K562 (cell line): ENCODE results near the gene PNPLA8. TPM values are rescaled to one million over a fixed set of nuclear protein-coding genes. Genes with fewer than 3 reads are reported as not detected.

ENCODE experiments used
- ATAC-seq: fragments of 200-7000 bp; cut with Tn5 transposase; 3 replicates; pipeline ENCODE4 v1.9.1; 2020; ENCODE audit warnings: moderate library complexity
- BruUV-seq: library from RNA; stranded (reverse); fragments of 400-500 nt; replicated peaks from 2 replicates; lab custom pipeline; 2021; lab: Mats Ljungman, UMichigan
- CTCF ChIA-PET: fragments of 300-600 bp; formaldehyde crosslinking; extraction: SDS; loops from one replicate; lab custom pipeline; 2021; ENCODE audit warnings: low intra/inter-chr PET ratio; lab: Yijun Ruan, JAX
- POLR2A ChIA-PET: fragments of 300-600, 350-650 bp; sonication (Branson Sonifier 250); formaldehyde crosslinking; extraction: SDS; loops from one replicate; lab custom pipeline; 2021; ENCODE audit warnings: antibody characterized with exemption, inconsistent platforms; lab: Yijun Ruan, JAX
- DNase-seq, 4 experiments: peaks; one replicate each; pipeline versions ENCODE4 v3.0.0 to v3.0.0-alpha.2; 2011 to 2018; ENCODE audit warnings: low spot score in 3 of 4, mixed read lengths in 3 of 4; ENCODE audit errors: extremely low read depth in 1 of 4
- FAIRE-seq: peaks from 2 replicates; lab custom pipeline; 2011; peaks lifted over from hg19 to GRCh38; lab: Jason Lieb, UNC
- H2AFZ ChIP-seq: 2 replicates; pipeline ENCODE4 v1.6.0; 2011; ENCODE audit warnings: low read depth, low read length, control low read depth, inconsistent platforms
- H3K27ac ChIP-seq: fragments of 200-600 bp; 3 replicates; pipeline ENCODE4 v1.8.0; 2011; ENCODE audit warnings: low read depth, mild to moderate bottlenecking, control low read depth, inconsistent platforms, low read length, moderate library complexity, mixed read lengths; ENCODE audit errors: extremely low read depth
- H3K27me3 ChIP-seq, 2 experiments: fragments of 300-600 bp in 1 of 2; 2 replicates in 1 of 2; 3 replicates in 1 of 2; pipeline versions ENCODE4 v1.6.0 to v1.8.0; 2011; ENCODE audit warnings: inconsistent platforms in 2 of 2, low read length in 2 of 2, mild to moderate bottlenecking in 1 of 2, mixed read lengths in 1 of 2, moderate library complexity in 1 of 2; ENCODE audit not compliant: control insufficient read depth in 2 of 2, insufficient read depth in 2 of 2
- H3K36me3 ChIP-seq: fragments of 300-600 bp; 3 replicates; pipeline ENCODE4 v1.8.0; 2011; ENCODE audit warnings: mild to moderate bottlenecking, low read length, inconsistent platforms; ENCODE audit not compliant: control insufficient read depth, insufficient read depth
- H3K4me1 ChIP-seq, 2 experiments: fragments of 200-600 bp in 1 of 2; replicated peaks in 1 of 2; 2 replicates in 1 of 2; 3 replicates in 1 of 2; pipeline versions ENCODE4 v1.5.1 to v1.8.0; 2011; ENCODE audit warnings: inconsistent platforms in 2 of 2, low read length in 2 of 2, mild to moderate bottlenecking in 1 of 2, mixed read lengths in 1 of 2, moderate library complexity in 1 of 2; ENCODE audit not compliant: control insufficient read depth in 2 of 2, insufficient read depth in 2 of 2
- H3K4me2 ChIP-seq: 2 replicates; pipeline ENCODE4 v1.6.1; 2011; ENCODE audit warnings: low read length, control low read depth, inconsistent platforms, mixed read lengths; ENCODE audit not compliant: insufficient read depth
- H3K4me3 ChIP-seq: fragments of 200-600 bp; sonication (generic), shearing (Covaris generic); 2 replicates; pipeline ENCODE4 v1.5.1; 2016; ENCODE audit warnings: control low read depth, inconsistent platforms
- H3K79me2 ChIP-seq: fragments of 200-600 bp; 3 replicates; pipeline ENCODE4 v1.8.0; 2011; ENCODE audit warnings: low read length, inconsistent platforms; ENCODE audit not compliant: control insufficient read depth, insufficient read depth
- H3K9ac ChIP-seq, 2 experiments: 2 replicates each; pipeline versions ENCODE4 v1.6.0 to v1.6.1; 2011; ENCODE audit warnings: low read depth in 2 of 2, low read length in 2 of 2, control low read depth in 1 of 2, inconsistent platforms in 1 of 2, mild to moderate bottlenecking in 1 of 2, mixed read lengths in 1 of 2; ENCODE audit not compliant: insufficient read depth in 1 of 2
- H3K9me1 ChIP-seq: one replicate; pipeline ENCODE4 v1.6.0; 2011; ENCODE audit warnings: inconsistent platforms, mild to moderate bottlenecking, low read length, moderate library complexity; ENCODE audit not compliant: control insufficient read depth, insufficient read depth
- H3K9me3 ChIP-seq: replicated peaks from 2 replicates; pipeline ENCODE4 v1.5.1; 2011; ENCODE audit warnings: low read depth, low read length, inconsistent platforms; ENCODE audit not compliant: control insufficient read depth, insufficient read depth
- H4K20me1 ChIP-seq: replicated peaks from 2 replicates; pipeline ENCODE4 v1.6.1; 2011; ENCODE audit warnings: low read length, inconsistent platforms, mixed read lengths; ENCODE audit not compliant: control insufficient read depth, insufficient read depth
- FOS ChIP-seq: IDR thresholded peaks from 3 replicates; pipeline ENCODE4 v1.6.1; 2011; ENCODE audit not compliant: insufficient read length; ENCODE audit errors: extremely low read depth
- HOXB6 ChIP-seq: fragments of 250-450 bp; sonication (Bioruptor Pico); IDR thresholded peaks from 2 replicates; pipeline ENCODE4 v1.5.1; 2022; ENCODE audit warnings: mild to moderate bottlenecking, borderline replicate concordance
- LARP7 ChIP-seq: fragments of 450-650 bp; IDR thresholded peaks from 2 replicates; pipeline ENCODE4 v1.6.1; 2016
- NR1H2 ChIP-seq: sonication (generic); formaldehyde crosslinking; IDR thresholded peaks from 2 replicates; pipeline ENCODE4 v1.4.0; 2020; ENCODE audit warnings: mild to moderate bottlenecking, missing genetic modification reagents
- RAD51 ChIP-seq: fragments of 450-650 bp; IDR thresholded peaks from 2 replicates; pipeline ENCODE4 v1.7.1; 2016; ENCODE audit warnings: low read depth, mild to moderate bottlenecking, borderline replicate concordance
- RB1 ChIP-seq: fragments of 450-650 bp; IDR thresholded peaks from 2 replicates; pipeline ENCODE4 v1.6.1; 2017; ENCODE audit warnings: low read depth, mild to moderate bottlenecking
- TARDBP ChIP-seq: fragments of 450-650 bp; IDR thresholded peaks from 2 replicates; pipeline ENCODE4 v1.6.1; 2016
- XRCC5 ChIP-seq: fragments of 200-400 bp; formaldehyde crosslinking; IDR thresholded peaks from 2 replicates; pipeline ENCODE4 v1.6.1; 2017; ENCODE audit warnings: low read depth, mild to moderate bottlenecking, low read length
- ZNF165 ChIP-seq: fragments of 250-450 bp; sonication (Bioruptor Pico); IDR thresholded peaks from 2 replicates; pipeline ENCODE4 v1.4.0; 2020; ENCODE audit warnings: borderline replicate concordance
- WGBS: fragments of 100-300 bp; shearing (Covaris generic); methylation state at CpG from one replicate; pipeline ENCODE4 v1.1.6; 2016; ENCODE audit warnings: low coverage, mixed read lengths; ENCODE audit not compliant: insufficient coverage; ENCODE audit errors: missing lambda C conversion rate; 5-methylcytosine and 5-hydroxymethylcytosine counted together
- in situ Hi-C: fragments of 300-500 bp; cut with MboI; formaldehyde crosslinking; loops from 4 replicates; pipeline ENCODE4 v1.15.0; 2018; ENCODE audit warnings: inconsistent platforms, mixed read lengths
- intact Hi-C: fragments of 100-400 bp; cut with micrococcal nuclease; formaldehyde crosslinking; loops from 2 replicates; pipeline ENCODE4 v1.14.2; 2022
- polyA plus RNA-seq, 8 experiments: library from polyadenylated mRNA; depleted of rRNA in 4 of 8; stranded (reverse) in 5 of 8; unstranded in 3 of 8; fragments of >200 nt; fragmentation: Nextera tagmentation in 2 of 8; fragmentation: Illumina TruSeq in 1 of 8; extraction: Ambion mirVana in 2 of 8; extraction: Trizol in 1 of 8; gene quantifications; 2 replicates each; pipeline versions ENCODE4 v1.2.1 to v1.2.3, GENCODE V29; 2011 to 2014; ENCODE audit warnings: inconsistent platforms in 1 of 8, missing spikeins in 1 of 8
- total RNA-seq, 7 experiments: library from RNA; depleted of rRNA in 6 of 7; stranded (reverse); fragments of >200 nt in 6 of 7; fragmentation: Illumina TruSeq in 2 of 7; extraction: Trizol in 2 of 7; gene quantifications; 2 replicates each; pipeline versions ENCODE4 v1.2.1 to v1.2.3, GENCODE V29; 2011 to 2021; ENCODE audit warnings: low replicate concordance in 1 of 7
- TF ChIP-seq, protein P1 (sequence below): fragments of 250-450 bp; sonication (Bioruptor Pico); IDR thresholded peaks from 2 replicates; pipeline ENCODE4 v1.4.0; 2020; ENCODE audit warnings: mild to moderate bottlenecking
- TF ChIP-seq, protein P2 (sequence below): fragments of 450-650 bp; IDR thresholded peaks from 2 replicates; pipeline ENCODE4 v1.6.1; 2016; ENCODE audit warnings: mild to moderate bottlenecking, moderate library complexity

The PNPLA8 gene
- total and polyA plus RNA-seq, 9 of the 15 experiments (the other 6 are each of a cell fraction or from before 2014, with no cell fraction given) = 12.8 to 27.6 (median 16.3) TPM

DNA sequence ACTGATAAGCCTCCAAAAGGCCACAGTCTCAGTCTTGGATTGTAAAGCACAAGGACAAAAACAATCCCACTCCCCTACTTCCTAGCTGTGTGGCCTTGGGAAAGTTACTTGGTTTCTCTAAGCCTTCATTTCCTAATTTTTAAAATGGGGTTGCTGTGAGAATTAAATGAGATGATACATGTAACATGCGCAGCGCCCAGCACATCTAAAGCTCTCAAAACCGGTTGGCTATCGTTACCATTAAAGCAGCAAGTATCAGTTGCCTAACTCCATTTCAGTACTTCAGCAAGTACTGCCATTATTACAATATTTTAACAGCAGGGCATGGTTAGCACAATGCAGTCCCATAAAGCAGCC lies 71.6 kb downstream of the PNPLA8 start:
- Histone ChIP-seq H3K27me3 (peaks cover 34 to 41% of the 10 kb centered on the region in 2 experiments), H3K4me3 (no peak overlapping the region), H3K9me3 (no peaks in the 10 kb centered on the region), H3K27ac (no peak overlapping the region), H3K36me3 (no peaks in the 10 kb centered on the region), H3K4me2 (no peak overlapping the region), H3K9ac (no peak overlapping the region), H3K9me1 (no peaks in the 10 kb centered on the region), H2AFZ (no peak overlapping the region), H3K4me1 (peaks cover 0 to 20% of the 10 kb centered on the region in 2 experiments; a peak in 2 of 5 replicates), H4K20me1 (no peaks in the 10 kb centered on the region), H3K79me2 (no peaks in the 10 kb centered on the region)
- no peak for FAIRE-seq
- POLR2A ChIA-PET = interaction anchor here (0.6 to 1.4 kb wide), 4 partner anchors 9 to 270 kb away, joined by 3 to 5 read pairs (median 4); partner anchors contain the start of genes DNAJB9 and THAP5
- intact Hi-C loops = no loop called here
- BruUV-seq = no TSS peak
- in situ Hi-C loops = no loop called here
- no peak for DNase-seq
- WGBS = 21% methylated on average over 4 of the region's 4 CpGs
- CTCF ChIA-PET = no interaction called here
- no peak for ATAC-seq
- TF ChIP-seq RB1 = no peak
- TF ChIP-seq LARP7 = no peak
- no peak for TF ChIP-seq NR1H2
- TF ChIP-seq, protein P1, sequence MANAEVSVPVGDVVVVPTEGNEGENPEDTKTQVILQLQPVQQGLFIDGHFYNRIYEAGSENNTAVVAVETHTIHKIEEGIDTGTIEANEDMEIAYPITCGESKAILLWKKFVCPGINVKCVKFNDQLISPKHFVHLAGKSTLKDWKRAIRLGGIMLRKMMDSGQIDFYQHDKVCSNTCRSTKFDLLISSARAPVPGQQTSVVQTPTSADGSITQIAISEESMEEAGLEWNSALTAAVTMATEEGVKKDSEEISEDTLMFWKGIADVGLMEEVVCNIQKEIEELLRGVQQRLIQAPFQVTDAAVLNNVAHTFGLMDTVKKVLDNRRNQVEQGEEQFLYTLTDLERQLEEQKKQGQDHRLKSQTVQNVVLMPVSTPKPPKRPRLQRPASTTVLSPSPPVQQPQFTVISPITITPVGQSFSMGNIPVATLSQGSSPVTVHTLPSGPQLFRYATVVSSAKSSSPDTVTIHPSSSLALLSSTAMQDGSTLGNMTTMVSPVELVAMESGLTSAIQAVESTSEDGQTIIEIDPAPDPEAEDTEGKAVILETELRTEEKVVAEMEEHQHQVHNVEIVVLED (CRISPR knock-in tag) = no peak
- TF ChIP-seq, protein P2, sequence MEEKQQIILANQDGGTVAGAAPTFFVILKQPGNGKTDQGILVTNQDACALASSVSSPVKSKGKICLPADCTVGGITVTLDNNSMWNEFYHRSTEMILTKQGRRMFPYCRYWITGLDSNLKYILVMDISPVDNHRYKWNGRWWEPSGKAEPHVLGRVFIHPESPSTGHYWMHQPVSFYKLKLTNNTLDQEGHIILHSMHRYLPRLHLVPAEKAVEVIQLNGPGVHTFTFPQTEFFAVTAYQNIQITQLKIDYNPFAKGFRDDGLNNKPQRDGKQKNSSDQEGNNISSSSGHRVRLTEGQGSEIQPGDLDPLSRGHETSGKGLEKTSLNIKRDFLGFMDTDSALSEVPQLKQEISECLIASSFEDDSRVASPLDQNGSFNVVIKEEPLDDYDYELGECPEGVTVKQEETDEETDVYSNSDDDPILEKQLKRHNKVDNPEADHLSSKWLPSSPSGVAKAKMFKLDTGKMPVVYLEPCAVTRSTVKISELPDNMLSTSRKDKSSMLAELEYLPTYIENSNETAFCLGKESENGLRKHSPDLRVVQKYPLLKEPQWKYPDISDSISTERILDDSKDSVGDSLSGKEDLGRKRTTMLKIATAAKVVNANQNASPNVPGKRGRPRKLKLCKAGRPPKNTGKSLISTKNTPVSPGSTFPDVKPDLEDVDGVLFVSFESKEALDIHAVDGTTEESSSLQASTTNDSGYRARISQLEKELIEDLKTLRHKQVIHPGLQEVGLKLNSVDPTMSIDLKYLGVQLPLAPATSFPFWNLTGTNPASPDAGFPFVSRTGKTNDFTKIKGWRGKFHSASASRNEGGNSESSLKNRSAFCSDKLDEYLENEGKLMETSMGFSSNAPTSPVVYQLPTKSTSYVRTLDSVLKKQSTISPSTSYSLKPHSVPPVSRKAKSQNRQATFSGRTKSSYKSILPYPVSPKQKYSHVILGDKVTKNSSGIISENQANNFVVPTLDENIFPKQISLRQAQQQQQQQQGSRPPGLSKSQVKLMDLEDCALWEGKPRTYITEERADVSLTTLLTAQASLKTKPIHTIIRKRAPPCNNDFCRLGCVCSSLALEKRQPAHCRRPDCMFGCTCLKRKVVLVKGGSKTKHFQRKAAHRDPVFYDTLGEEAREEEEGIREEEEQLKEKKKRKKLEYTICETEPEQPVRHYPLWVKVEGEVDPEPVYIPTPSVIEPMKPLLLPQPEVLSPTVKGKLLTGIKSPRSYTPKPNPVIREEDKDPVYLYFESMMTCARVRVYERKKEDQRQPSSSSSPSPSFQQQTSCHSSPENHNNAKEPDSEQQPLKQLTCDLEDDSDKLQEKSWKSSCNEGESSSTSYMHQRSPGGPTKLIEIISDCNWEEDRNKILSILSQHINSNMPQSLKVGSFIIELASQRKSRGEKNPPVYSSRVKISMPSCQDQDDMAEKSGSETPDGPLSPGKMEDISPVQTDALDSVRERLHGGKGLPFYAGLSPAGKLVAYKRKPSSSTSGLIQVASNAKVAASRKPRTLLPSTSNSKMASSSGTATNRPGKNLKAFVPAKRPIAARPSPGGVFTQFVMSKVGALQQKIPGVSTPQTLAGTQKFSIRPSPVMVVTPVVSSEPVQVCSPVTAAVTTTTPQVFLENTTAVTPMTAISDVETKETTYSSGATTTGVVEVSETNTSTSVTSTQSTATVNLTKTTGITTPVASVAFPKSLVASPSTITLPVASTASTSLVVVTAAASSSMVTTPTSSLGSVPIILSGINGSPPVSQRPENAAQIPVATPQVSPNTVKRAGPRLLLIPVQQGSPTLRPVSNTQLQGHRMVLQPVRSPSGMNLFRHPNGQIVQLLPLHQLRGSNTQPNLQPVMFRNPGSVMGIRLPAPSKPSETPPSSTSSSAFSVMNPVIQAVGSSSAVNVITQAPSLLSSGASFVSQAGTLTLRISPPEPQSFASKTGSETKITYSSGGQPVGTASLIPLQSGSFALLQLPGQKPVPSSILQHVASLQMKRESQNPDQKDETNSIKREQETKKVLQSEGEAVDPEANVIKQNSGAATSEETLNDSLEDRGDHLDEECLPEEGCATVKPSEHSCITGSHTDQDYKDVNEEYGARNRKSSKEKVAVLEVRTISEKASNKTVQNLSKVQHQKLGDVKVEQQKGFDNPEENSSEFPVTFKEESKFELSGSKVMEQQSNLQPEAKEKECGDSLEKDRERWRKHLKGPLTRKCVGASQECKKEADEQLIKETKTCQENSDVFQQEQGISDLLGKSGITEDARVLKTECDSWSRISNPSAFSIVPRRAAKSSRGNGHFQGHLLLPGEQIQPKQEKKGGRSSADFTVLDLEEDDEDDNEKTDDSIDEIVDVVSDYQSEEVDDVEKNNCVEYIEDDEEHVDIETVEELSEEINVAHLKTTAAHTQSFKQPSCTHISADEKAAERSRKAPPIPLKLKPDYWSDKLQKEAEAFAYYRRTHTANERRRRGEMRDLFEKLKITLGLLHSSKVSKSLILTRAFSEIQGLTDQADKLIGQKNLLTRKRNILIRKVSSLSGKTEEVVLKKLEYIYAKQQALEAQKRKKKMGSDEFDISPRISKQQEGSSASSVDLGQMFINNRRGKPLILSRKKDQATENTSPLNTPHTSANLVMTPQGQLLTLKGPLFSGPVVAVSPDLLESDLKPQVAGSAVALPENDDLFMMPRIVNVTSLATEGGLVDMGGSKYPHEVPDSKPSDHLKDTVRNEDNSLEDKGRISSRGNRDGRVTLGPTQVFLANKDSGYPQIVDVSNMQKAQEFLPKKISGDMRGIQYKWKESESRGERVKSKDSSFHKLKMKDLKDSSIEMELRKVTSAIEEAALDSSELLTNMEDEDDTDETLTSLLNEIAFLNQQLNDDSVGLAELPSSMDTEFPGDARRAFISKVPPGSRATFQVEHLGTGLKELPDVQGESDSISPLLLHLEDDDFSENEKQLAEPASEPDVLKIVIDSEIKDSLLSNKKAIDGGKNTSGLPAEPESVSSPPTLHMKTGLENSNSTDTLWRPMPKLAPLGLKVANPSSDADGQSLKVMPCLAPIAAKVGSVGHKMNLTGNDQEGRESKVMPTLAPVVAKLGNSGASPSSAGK = no peak
- no peak for TF ChIP-seq ZNF165 (CRISPR knock-in tag)
- no peak for TF ChIP-seq XRCC5
- TF ChIP-seq TARDBP = no peak
- TF ChIP-seq HOXB6 (CRISPR knock-in tag) = no peak
- TF ChIP-seq FOS = no peak
- TF ChIP-seq RAD51 = no peak
